ENCODE results near the gene RPL13.

DNA sequence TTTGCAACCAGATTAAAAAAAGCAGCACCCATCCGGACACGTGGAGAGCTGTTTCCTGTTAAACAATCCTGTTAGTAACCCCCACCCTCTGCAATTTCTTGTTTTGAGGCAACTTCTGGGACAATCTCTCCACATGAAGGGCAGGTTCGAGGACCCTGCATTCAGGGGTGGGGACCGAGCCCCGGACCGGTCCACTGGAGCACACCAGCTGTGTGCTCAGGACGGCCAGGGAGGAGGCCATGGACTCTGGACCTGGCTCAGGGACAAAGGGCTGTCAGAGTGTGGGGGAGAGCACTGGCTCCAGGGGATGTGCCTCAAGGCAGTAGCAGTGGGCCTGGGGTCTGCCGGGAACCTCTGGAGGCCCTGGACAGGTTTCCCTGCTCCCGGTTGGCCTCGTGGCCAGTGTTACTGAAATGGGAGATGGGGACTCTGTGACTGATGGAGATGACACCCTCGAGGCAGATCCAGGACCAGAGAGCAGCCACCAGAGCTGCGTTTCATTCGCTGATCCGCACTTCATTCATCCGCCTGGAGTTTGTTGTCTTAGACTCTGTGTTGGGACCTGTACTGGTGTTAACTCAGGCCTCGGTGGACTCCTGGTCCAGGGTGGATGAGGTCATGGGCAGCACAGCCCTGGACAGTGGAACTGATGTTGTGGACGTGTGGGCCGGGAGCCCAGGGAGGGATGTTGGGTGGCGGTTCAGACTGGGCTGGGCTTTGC, 12.2 kb downstream of the RPL13 start:
- TF ChIP-seq MEF2A (IDR thresholded peaks at IDR 0.05; ENCODE audit: insufficient read depth, low read depth, low read length) (no peak), SPI1 (IDR thresholded peaks at IDR 0.05; ENCODE audit: borderline replicate concordance, insufficient read depth, low read depth, low read length) (no peak), CREB1 (IDR thresholded peaks at IDR 0.05; ENCODE audit: low read depth) (no peak), TCF12 (IDR thresholded peaks at IDR 0.05; ENCODE audit: low read depth, low read length) (no peak), ASH2L (IDR thresholded peaks at IDR 0.05; ENCODE audit: borderline replicate concordance, low read depth) (no peak), RAD21 (IDR thresholded peaks at IDR 0.05; ENCODE audit: insufficient read depth, low read depth, low read length) (no peak), POLR2AphosphoS2 (IDR thresholded peaks at IDR 0.05; ENCODE audit: low read depth, low read length) (no peak), IKZF2 (IDR thresholded peaks at IDR 0.05) (no peak), KDM1A (IDR thresholded peaks at IDR 0.05; ENCODE audit: borderline replicate concordance) (no peak), HDGF (IDR thresholded peaks at IDR 0.05) (no peak), PAX5 (IDR thresholded peaks at IDR 0.05; ENCODE audit: borderline replicate concordance, low read depth, low read length) (no peak)
- TF ChIP-seq, protein P1, sequence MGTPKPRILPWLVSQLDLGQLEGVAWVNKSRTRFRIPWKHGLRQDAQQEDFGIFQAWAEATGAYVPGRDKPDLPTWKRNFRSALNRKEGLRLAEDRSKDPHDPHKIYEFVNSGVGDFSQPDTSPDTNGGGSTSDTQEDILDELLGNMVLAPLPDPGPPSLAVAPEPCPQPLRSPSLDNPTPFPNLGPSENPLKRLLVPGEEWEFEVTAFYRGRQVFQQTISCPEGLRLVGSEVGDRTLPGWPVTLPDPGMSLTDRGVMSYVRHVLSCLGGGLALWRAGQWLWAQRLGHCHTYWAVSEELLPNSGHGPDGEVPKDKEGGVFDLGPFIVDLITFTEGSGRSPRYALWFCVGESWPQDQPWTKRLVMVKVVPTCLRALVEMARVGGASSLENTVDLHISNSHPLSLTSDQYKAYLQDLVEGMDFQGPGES (IDR thresholded peaks at IDR 0.05): no peak
- TF ChIP-seq, protein P2, sequence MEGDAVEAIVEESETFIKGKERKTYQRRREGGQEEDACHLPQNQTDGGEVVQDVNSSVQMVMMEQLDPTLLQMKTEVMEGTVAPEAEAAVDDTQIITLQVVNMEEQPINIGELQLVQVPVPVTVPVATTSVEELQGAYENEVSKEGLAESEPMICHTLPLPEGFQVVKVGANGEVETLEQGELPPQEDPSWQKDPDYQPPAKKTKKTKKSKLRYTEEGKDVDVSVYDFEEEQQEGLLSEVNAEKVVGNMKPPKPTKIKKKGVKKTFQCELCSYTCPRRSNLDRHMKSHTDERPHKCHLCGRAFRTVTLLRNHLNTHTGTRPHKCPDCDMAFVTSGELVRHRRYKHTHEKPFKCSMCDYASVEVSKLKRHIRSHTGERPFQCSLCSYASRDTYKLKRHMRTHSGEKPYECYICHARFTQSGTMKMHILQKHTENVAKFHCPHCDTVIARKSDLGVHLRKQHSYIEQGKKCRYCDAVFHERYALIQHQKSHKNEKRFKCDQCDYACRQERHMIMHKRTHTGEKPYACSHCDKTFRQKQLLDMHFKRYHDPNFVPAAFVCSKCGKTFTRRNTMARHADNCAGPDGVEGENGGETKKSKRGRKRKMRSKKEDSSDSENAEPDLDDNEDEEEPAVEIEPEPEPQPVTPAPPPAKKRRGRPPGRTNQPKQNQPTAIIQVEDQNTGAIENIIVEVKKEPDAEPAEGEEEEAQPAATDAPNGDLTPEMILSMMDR (IDR thresholded peaks at IDR 0.05 in 2 of 3, conservative IDR thresholded peaks at IDR 0.05 in 1 of 3; ENCODE audit: control insufficient read depth in 2 of 3, extremely low read depth in 1 of 3, insufficient read depth in 1 of 3, low read depth in 3 of 3, low read length in 3 of 3): no peak
